A549 (cell line): ENCODE results near the gene MFSD12.

ENCODE experiments used
- CBX2 ChIP-seq: fragments of 200-600 bp; sonication (generic); IDR thresholded peaks from 2 replicates; pipeline ENCODE4 v1.6.1; 2016; ENCODE audit warnings: low read depth, mild to moderate bottlenecking, borderline replicate concordance
- CHD4 ChIP-seq: fragments of 200-600 bp; sonication (generic); IDR thresholded peaks from 2 replicates; pipeline ENCODE4 v1.6.1; 2016; ENCODE audit warnings: antibody characterized with exemption, mild to moderate bottlenecking, borderline replicate concordance
- POLR2A ChIP-seq: IDR thresholded peaks from 2 replicates; pipeline ENCODE4 v1.6.1; 2012; ENCODE audit warnings: mild to moderate bottlenecking, low read length
- RFX5 ChIP-seq: fragments of 450-650 bp; IDR thresholded peaks from 2 replicates; pipeline ENCODE4 v1.7.1; 2014; ENCODE audit warnings: antibody characterized with exemption, mild to moderate bottlenecking, moderate library complexity
- ZNF302 ChIP-seq: fragments of 250-450 bp; sonication (Bioruptor Pico); IDR thresholded peaks from 2 replicates; pipeline ENCODE4 v1.9.0; 2021; ENCODE audit warnings: inconsistent platforms, mild to moderate bottlenecking, moderate library complexity
- TF ChIP-seq, protein P1 (sequence below): fragments of >200 bp; sonication (Bioruptor Twin); formaldehyde crosslinking; IDR thresholded peaks from 3 replicates; pipeline ENCODE4 v1.5.1; 2016
- TF ChIP-seq, protein P2 (sequence below): fragments of 250-450 bp; sonication (Bioruptor Pico); IDR thresholded peaks from 2 replicates; pipeline ENCODE4 v1.5.0; 2021; ENCODE audit warnings: mild to moderate bottlenecking, moderate library complexity, borderline replicate concordance
- TF ChIP-seq, protein P3 (sequence below): fragments of >200 bp; sonication (Bioruptor Twin); formaldehyde crosslinking; IDR thresholded peaks from 3 replicates; pipeline ENCODE4 v1.6.1; 2016

DNA sequence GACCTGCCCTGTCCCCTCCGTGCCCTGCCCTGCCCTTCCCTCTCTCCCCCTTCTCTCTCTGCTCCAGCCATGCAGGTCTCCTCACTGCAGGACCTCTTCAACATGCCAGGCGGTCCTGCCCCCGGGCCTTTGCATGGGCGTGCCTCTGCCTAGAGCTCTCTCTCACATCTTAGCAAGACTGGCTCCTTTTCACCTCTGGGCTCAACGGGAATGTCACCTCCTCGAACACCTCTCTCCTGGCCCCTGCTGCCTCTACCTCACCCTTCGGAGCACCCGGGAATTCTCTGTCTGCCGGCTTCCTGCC lies 5.6 kb downstream of the MFSD12 start:
- TF ChIP-seq, protein P1, sequence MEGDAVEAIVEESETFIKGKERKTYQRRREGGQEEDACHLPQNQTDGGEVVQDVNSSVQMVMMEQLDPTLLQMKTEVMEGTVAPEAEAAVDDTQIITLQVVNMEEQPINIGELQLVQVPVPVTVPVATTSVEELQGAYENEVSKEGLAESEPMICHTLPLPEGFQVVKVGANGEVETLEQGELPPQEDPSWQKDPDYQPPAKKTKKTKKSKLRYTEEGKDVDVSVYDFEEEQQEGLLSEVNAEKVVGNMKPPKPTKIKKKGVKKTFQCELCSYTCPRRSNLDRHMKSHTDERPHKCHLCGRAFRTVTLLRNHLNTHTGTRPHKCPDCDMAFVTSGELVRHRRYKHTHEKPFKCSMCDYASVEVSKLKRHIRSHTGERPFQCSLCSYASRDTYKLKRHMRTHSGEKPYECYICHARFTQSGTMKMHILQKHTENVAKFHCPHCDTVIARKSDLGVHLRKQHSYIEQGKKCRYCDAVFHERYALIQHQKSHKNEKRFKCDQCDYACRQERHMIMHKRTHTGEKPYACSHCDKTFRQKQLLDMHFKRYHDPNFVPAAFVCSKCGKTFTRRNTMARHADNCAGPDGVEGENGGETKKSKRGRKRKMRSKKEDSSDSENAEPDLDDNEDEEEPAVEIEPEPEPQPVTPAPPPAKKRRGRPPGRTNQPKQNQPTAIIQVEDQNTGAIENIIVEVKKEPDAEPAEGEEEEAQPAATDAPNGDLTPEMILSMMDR = no peak
- no peak for TF ChIP-seq POLR2A
- no peak for TF ChIP-seq RFX5
- no peak for TF ChIP-seq ZNF302
- TF ChIP-seq, protein P2, sequence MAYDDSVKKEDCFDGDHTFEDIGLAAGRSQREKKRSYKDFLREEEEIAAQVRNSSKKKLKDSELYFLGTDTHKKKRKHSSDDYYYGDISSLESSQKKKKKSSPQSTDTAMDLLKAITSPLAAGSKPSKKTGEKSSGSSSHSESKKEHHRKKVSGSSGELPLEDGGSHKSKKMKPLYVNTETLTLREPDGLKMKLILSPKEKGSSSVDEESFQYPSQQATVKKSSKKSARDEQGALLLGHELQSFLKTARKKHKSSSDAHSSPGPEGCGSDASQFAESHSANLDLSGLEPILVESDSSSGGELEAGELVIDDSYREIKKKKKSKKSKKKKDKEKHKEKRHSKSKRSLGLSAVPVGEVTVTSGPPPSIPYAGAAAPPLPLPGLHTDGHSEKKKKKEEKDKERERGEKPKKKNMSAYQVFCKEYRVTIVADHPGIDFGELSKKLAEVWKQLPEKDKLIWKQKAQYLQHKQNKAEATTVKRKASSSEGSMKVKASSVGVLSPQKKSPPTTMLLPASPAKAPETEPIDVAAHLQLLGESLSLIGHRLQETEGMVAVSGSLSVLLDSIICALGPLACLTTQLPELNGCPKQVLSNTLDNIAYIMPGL (CRISPR knock-in tag) = no peak
- TF ChIP-seq, protein P3, sequence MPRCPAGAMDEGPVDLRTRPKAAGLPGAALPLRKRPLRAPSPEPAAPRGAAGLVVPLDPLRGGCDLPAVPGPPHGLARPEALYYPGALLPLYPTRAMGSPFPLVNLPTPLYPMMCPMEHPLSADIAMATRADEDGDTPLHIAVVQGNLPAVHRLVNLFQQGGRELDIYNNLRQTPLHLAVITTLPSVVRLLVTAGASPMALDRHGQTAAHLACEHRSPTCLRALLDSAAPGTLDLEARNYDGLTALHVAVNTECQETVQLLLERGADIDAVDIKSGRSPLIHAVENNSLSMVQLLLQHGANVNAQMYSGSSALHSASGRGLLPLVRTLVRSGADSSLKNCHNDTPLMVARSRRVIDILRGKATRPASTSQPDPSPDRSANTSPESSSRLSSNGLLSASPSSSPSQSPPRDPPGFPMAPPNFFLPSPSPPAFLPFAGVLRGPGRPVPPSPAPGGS = no peak
- TF ChIP-seq CHD4 = no peak
- no peak for TF ChIP-seq CBX2
